Upper lobe of left lung (tissue), 6 donors: ENCODE data around the gene CNPPD1. TPM values are rescaled to one million over a fixed set of nuclear protein-coding genes. Genes with fewer than 3 reads are reported as not detected.
A peak's percentile ranks its signal among the peaks of the same experiment; 100 is the strongest.

Source experiments
- ATAC-seq, 2 donors: fragments of 200-7000 bp; cut with Tn5 transposase; one replicate each; pipeline ENCODE4 v1.9.1; 2022; ENCODE audit warnings: mild to moderate bottlenecking in 2 of 2, moderate library complexity in 2 of 2; ENCODE audit not compliant: low FRiP score in 2 of 2
- DNase-seq, 2 donors: peaks; one replicate each; pipeline ENCODE4 v3.0.0-alpha.2; 2019 to 2020
- H3K27ac ChIP-seq, 4 donors: fragments of 200-600 bp; sonication (generic); one replicate each; pipeline ENCODE4 v1.5.1; 2016 to 2019
- H3K27me3 ChIP-seq, 4 donors: fragments of 200-600 bp; sonication (generic); one replicate each; pipeline ENCODE4 v1.5.1; 2017 to 2019
- H3K36me3 ChIP-seq, 4 donors: fragments of 200-600 bp; sonication (generic); one replicate each; pipeline ENCODE4 v1.5.1; 2016 to 2019
- H3K4me1 ChIP-seq, 4 donors: fragments of 200-600 bp; sonication (generic); one replicate each; pipeline ENCODE4 v1.5.1; 2018 to 2019
- H3K4me3 ChIP-seq, 4 donors: fragments of 200-600 bp; sonication (generic); one replicate each; pipeline ENCODE4 v1.5.1; 2017 to 2019; ENCODE audit warnings: mild to moderate bottlenecking in 2 of 4, moderate library complexity in 1 of 4
- H3K9me3 ChIP-seq, 4 donors: fragments of 200-600 bp; sonication (generic); one replicate each; pipeline ENCODE4 v1.5.1; 2018 to 2019
- EP300 ChIP-seq, 4 donors: sonication (generic); formaldehyde crosslinking; IDR thresholded peaks; one replicate each; pipeline ENCODE4 v1.5.1; 2017; ENCODE audit warnings: antibody characterized with exemption in 4 of 4, control low read depth in 2 of 4
- POLR2A ChIP-seq, 4 donors: fragments of 450-650 bp; IDR thresholded peaks; one replicate each; pipeline ENCODE4 v1.5.1; 2016 to 2017; ENCODE audit warnings: antibody characterized with exemption in 4 of 4, mild to moderate bottlenecking in 2 of 4
- POLR2AphosphoS5 ChIP-seq, 2 donors: sonication (generic); formaldehyde crosslinking; IDR thresholded peaks; one replicate each; pipeline ENCODE4 v1.5.1; 2017; ENCODE audit warnings: antibody characterized with exemption in 2 of 2
- WGBS, 2 donors: methylation state at CpG; one replicate each; pipeline ENCODE4 v1.1.5; 2017 to 2018; 5-methylcytosine and 5-hydroxymethylcytosine counted together
- total RNA-seq, 6 donors: library from RNA; depleted of rRNA in 4 of 6; stranded (reverse); fragments of >200 nt in 4 of 6; gene quantifications; one replicate each; pipeline versions ENCODE4 v1.1.0 to v1.2.1, GENCODE V29; 2016 to 2021
- TF ChIP-seq, protein P1 (sequence below), 6 experiments: fragments of 450-650 bp in 4 of 6; fragments of 200-600 bp in 2 of 6; sonication (generic) in 2 of 6; IDR thresholded peaks; one replicate each; pipeline ENCODE4 v1.5.1; 2016 to 2019; ENCODE audit warnings: antibody characterized with exemption in 6 of 6
- donor health status: DM: no; HTN: no; CAD: no; lungs with moderate emphysema.
- donor health status: DM: no; HTN: yes; CAD: no; lungs with severe emphysema.

The CNPPD1 gene
- total RNA-seq, 6 donors from 2014 or later: 42.7 to 86.8 (median 49.4) TPM

DNA sequence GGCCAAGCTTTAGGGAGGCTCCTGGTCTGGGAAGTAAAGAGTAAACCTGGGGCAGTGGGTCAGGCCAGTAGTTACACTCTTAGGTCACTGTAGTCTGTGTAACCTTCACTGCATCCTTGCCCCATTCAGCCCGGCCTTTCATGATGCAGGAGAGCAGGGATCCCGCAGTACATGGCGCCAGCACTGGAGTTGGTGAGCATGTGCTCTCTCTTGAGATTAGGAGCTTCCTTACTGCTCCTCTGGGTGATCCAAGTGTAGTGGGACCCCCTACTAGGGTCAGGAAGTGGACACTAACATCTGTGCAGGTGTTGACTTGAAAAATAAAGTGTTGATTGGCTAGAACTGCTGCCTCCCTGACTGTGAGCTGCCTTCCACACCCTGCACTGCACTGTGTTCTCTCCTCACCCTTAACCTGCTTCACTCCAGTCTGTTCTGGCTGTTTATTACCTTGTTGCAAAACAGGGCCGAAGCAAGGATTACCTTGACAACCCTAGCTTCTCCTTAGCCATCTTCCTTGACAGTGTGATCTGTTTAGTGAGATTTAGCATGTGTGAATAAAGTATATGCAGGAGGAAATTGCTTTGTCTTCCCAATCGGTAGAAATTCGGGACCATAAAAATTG, 6.5 kb upstream of the CNPPD1 start:
- H3K27me3 ChIP-seq: no peaks in the 10 kb centered on the region
- WGBS, 2 donors: 92 to 94% methylated on average over 4 to 6 of the region's 6 CpGs
- no peak for ATAC-seq

DNA sequence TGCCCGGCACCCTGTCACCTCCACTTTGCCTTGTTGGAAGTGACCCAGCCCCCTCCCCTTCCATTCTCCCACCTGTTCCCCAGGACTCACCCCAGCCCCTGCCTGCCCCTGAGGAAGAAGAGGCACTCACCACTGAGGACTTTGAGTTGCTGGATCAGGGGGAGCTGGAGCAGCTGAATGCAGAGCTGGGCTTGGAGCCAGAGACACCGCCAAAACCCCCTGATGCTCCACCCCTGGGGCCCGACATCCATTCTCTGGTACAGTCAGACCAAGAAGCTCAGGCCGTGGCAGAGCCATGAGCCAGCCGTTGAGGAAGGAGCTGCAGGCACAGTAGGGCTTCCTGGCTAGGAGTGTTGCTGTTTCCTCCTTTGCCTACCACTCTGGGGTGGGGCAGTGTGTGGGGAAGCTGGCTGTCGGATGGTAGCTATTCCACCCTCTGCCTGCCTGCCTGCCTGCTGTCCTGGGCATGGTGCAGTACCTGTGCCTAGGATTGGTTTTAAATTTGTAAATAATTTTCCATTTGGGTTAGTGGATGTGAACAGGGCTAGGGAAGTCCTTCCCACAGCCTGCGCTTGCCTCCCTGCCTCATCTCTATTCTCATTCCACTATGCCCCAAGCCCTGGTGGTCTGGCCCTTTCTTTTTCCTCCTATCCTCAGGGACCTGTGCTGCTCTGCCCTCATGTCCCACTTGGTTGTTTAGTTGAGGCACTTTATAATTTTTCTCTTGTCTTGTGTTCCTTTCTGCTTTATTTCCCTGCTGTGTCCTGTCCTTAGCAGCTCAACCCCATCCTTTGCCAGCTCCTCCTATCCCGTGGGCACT, 5.8 kb upstream of the CNPPD1 start:
- Histone ChIP-seq H3K4me1 (peaks cover 12 to 17% (median 13%) of the 10 kb centered on the region in 4 donors), H3K9me3 (no peaks in the 10 kb centered on the region), H3K27me3 (no peaks in the 10 kb centered on the region), H3K4me3 (no peak overlapping the region), H3K36me3 (peaks cover 22 to 55% (median 44%) of the 10 kb centered on the region in 4 donors), H3K27ac (peak overlapping the region in 1 of 4 donors; percentile 47)
- DNase-seq (peak in 1 of 2 donors; percentile 51), ATAC-seq (peak in 1 of 2 donors; percentile 38)
- WGBS, 2 donors: 65 to 69% methylated on average over 5 to 8 of the region's 8 CpGs
- TF ChIP-seq POLR2A (IDR thresholded peaks at IDR 0.05) (no peak), POLR2AphosphoS5 (IDR thresholded peaks at IDR 0.05) (no peak), EP300 (IDR thresholded peaks at IDR 0.05) (no peak)
- TF ChIP-seq, protein P1, sequence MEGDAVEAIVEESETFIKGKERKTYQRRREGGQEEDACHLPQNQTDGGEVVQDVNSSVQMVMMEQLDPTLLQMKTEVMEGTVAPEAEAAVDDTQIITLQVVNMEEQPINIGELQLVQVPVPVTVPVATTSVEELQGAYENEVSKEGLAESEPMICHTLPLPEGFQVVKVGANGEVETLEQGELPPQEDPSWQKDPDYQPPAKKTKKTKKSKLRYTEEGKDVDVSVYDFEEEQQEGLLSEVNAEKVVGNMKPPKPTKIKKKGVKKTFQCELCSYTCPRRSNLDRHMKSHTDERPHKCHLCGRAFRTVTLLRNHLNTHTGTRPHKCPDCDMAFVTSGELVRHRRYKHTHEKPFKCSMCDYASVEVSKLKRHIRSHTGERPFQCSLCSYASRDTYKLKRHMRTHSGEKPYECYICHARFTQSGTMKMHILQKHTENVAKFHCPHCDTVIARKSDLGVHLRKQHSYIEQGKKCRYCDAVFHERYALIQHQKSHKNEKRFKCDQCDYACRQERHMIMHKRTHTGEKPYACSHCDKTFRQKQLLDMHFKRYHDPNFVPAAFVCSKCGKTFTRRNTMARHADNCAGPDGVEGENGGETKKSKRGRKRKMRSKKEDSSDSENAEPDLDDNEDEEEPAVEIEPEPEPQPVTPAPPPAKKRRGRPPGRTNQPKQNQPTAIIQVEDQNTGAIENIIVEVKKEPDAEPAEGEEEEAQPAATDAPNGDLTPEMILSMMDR (IDR thresholded peaks at IDR 0.05): no peak

More for the DNA sequence above, 6.5 kb upstream of the CNPPD1 start:
- Histone ChIP-seq H3K36me3 (peaks cover 22 to 55% (median 44%) of the 10 kb centered on the region in 4 donors), H3K9me3 (no peaks in the 10 kb centered on the region), H3K27ac (no peak overlapping the region), H3K4me3 (no peak overlapping the region), H3K4me1 (peaks cover 12 to 17% (median 13%) of the 10 kb centered on the region in 4 donors)
- no peak for TF ChIP-seq POLR2AphosphoS5 (IDR thresholded peaks at IDR 0.05)
- no peak for TF ChIP-seq POLR2A (IDR thresholded peaks at IDR 0.05)
- TF ChIP-seq, protein P1 (IDR thresholded peaks at IDR 0.05): no peak
- no peak for TF ChIP-seq EP300 (IDR thresholded peaks at IDR 0.05)
- DNase-seq: no peak

DNA sequence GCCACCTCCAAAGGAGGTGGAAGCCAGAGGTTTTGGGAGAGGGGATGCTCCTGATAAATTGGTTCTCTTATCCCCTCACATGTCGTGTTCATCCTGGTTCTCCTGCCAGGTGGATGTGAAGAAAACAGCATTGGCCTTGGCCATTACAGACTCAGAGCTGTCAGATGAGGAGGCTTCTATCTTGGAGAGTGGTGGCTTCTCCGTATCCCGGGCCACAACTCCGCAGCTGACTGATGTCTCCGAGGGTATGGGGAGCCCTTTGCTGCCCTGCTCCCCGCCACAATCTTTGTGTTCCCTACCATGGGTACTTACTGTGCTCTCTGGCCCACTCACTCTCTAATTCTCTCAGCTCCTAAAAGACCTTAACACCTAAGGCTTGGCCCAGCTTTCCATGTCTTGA, 4.8 kb upstream of the CNPPD1 start:
- H3K36me3 ChIP-seq: peaks cover 22 to 55% (median 44%) of the 10 kb centered on the region in 4 donors
- no peak overlapping the region for H3K4me3 ChIP-seq
- TF ChIP-seq EP300 (IDR thresholded peaks at IDR 0.05): no peak
- peaks cover 12 to 17% (median 13%) of the 10 kb centered on the region in 4 donors for H3K4me1 ChIP-seq
- no peaks in the 10 kb centered on the region for H3K27me3 ChIP-seq
- H3K27ac ChIP-seq: peak overlapping the region in 1 of 4 donors; percentile 47
- WGBS, 2 donors: 93% methylated on average over 6 of the region's 6 CpGs
- H3K9me3 ChIP-seq: no peaks in the 10 kb centered on the region
- ATAC-seq: no peak
- DNase-seq: no peak

DNA sequence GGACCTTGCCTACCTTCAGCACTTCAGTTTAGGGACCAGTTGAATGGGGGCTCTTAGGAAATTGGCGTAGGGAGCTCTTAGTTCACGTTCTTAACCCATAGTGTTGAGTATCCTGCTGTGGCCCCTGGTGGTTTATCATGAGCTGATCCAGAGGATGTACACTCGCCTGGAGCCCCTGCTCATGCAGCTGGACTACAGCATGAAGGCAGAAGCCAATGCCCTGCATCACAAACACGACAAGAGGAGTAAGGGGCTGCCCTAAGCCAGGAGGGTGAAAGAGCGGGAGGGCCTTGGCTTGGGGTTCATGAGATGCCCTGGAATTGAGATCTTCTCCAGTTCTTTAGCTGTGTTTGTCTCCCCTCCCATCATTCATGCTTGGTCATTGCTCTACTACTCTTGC, 4.2 kb upstream of the CNPPD1 start:
- Histone ChIP-seq H3K9me3 (no peaks in the 10 kb centered on the region), H3K4me3 (no peak overlapping the region), H3K36me3 (peaks cover 22 to 55% (median 44%) of the 10 kb centered on the region in 4 donors), H3K27ac (no peak overlapping the region), H3K27me3 (no peaks in the 10 kb centered on the region), H3K4me1 (peaks cover 14 to 21% (median 14%) of the 10 kb centered on the region in 4 donors)
- ATAC-seq: no peak
- 86 to 94% methylated on average over 5 of the region's 5 CpGs for WGBS, 2 donors
- no peak for DNase-seq
- TF ChIP-seq POLR2A (IDR thresholded peaks at IDR 0.05): no peak
- TF ChIP-seq EP300 (IDR thresholded peaks at IDR 0.05): no peak
- TF ChIP-seq POLR2AphosphoS5 (IDR thresholded peaks at IDR 0.05): no peak
- TF ChIP-seq, protein P1 (IDR thresholded peaks at IDR 0.05): no peak
